Stomach (tissue), 19 donors: ENCODE results near the gene PLAAT3. TPM values are rescaled to one million over a fixed set of nuclear protein-coding genes. Genes with fewer than 3 reads are reported as not detected.

Source experiments
- DNase-seq, 2 donors: peaks; one replicate each; pipeline versions ENCODE4 v3.0.0 to v3.0.0-alpha.2; 2013 to 2019
- H3K27ac ChIP-seq, 5 donors: fragments of 200-600 bp in 4 of 5; sonication (generic) in 4 of 5; one replicate each; pipeline ENCODE4 v1.5.1; 2013 to 2019; ENCODE audit warnings: mild to moderate bottlenecking in 1 of 5, moderate library complexity in 1 of 5
- H3K27me3 ChIP-seq, 3 donors: fragments of 200-600 bp; sonication (generic); one replicate each; pipeline ENCODE4 v1.5.1; 2017 to 2019; ENCODE audit warnings: mixed run types in 1 of 3
- H3K36me3 ChIP-seq, 4 donors: fragments of 200-600 bp; sonication (generic); 1 replicate in 3 of 4; 2 replicates in 1 of 4; pipeline ENCODE4 v1.5.1; 2016 to 2019
- H3K4me1 ChIP-seq, 4 donors: fragments of 200-600 bp; sonication (generic); one replicate each; pipeline ENCODE4 v1.5.1; 2016 to 2019
- H3K4me3 ChIP-seq, 4 donors: fragments of 200-600 bp; sonication (generic) in 3 of 4; one replicate each; pipeline ENCODE4 v1.5.1; 2016 to 2019; ENCODE audit warnings: mild to moderate bottlenecking in 1 of 4
- H3K9me3 ChIP-seq, 4 donors: fragments of 200-600 bp; sonication (generic); one replicate each; pipeline ENCODE4 v1.5.1; 2016 to 2019
- CTCF ChIP-seq, 7 experiments: fragments of 450-650 bp in 4 of 7; fragments of 200-600 bp in 3 of 7; sonication (generic) in 3 of 7; IDR thresholded peaks; one replicate each; pipeline ENCODE4 v1.5.1; 2016 to 2019; ENCODE audit warnings: antibody characterized with exemption in 7 of 7, control low read depth in 2 of 7, mild to moderate bottlenecking in 1 of 7
- EP300 ChIP-seq: sonication (generic); formaldehyde crosslinking; IDR thresholded peaks from one replicate; pipeline ENCODE4 v1.6.1; 2017; ENCODE audit warnings: antibody characterized with exemption
- POLR2A ChIP-seq, 4 donors: fragments of 450-650 bp; IDR thresholded peaks; one replicate each; pipeline ENCODE4 v1.6.1; 2016; ENCODE audit warnings: antibody characterized with exemption in 4 of 4, control low read depth in 2 of 4, mild to moderate bottlenecking in 1 of 4, moderate library complexity in 1 of 4
- POLR2AphosphoS5 ChIP-seq, 3 donors: sonication (generic); formaldehyde crosslinking; IDR thresholded peaks; one replicate each; pipeline ENCODE4 v1.6.1; 2016; ENCODE audit warnings: antibody characterized with exemption in 3 of 3
- WGBS, 5 donors: extraction: QIAGEN DNeasy Blood & Tissue Kit in 3 of 5; methylation state at CpG; one replicate each; pipeline versions ENCODE4 v1.1.5 to v1.1.7; 2013 to 2018; 5-methylcytosine and 5-hydroxymethylcytosine counted together
- intact Hi-C: fragments of 100-400 bp; cut with DNase I; formaldehyde crosslinking; loops from one replicate; pipeline ENCODE4 v1.15.1; 2023; ENCODE audit warnings: low total_unique reads
- long read RNA-seq, 10 donors: transcript quantifications; one replicate each; lab custom pipeline, GENCODE V29; 2026
- polyA plus RNA-seq, 3 donors: library from polyadenylated mRNA; stranded (reverse); fragments of 200-250 nt; gene quantifications; one replicate each; pipeline ENCODE4 v1.2.3, GENCODE V29; 2013
- total RNA-seq, 5 donors: library from RNA; depleted of rRNA; stranded (reverse); fragments of >200 nt; gene quantifications; one replicate each; pipeline versions ENCODE4 v1.1.0 to v1.2.3, GENCODE V29; 2014 to 2016
- donor health status: healthy with polysubstance abuse.
- donor health status: Bipolar disorder and iron deficiency.
- donor health status: healthy.

The PLAAT3 gene
- 10 to 100 TPM in 3 of 5 donors, not detected in 2; 10.6 to 25.9 (median 21.0) TPM for total RNA-seq
- 10 to 100 TPM; 51.2 to 75.0 (median 52.5) TPM for polyA plus RNA-seq
- long read RNA-seq, donor 1, partial matches to known transcripts: 0 of 2 reads
- long read RNA-seq, donor 1, other reads (novel, unspliced or antisense): 0 of 2 reads
- long read RNA-seq, donor 2, partial matches to known transcripts: 0 of 3 reads
- long read RNA-seq, donor 2, other reads (novel, unspliced or antisense): 0 of 3 reads
- long read RNA-seq, donor 3, transcript PLA2G16-203 (5 exons, 1,099 nt): major isoform, 5 of 6 reads
- long read RNA-seq, donor 3, partial matches to known transcripts: 0 of 6 reads
- long read RNA-seq, donor 3, other reads (novel, unspliced or antisense): 0 of 6 reads
- long read RNA-seq, donor 4: 0 reads
- long read RNA-seq, donor 5, partial matches to known transcripts: 0 of 6 reads
- long read RNA-seq, donor 5, other reads (novel, unspliced or antisense): 0 of 6 reads
- long read RNA-seq, donor 6, transcript PLA2G16-201 (4 exons, 2,594 nt): major isoform, 7 of 11 reads
- long read RNA-seq, donor 6, partial matches to known transcripts: 0 of 11 reads
- long read RNA-seq, donor 6, other reads (novel, unspliced or antisense): 0 of 11 reads
- long read RNA-seq, donor 7, partial matches to known transcripts: 0 of 5 reads
- long read RNA-seq, donor 7, other reads (novel, unspliced or antisense): 0 of 5 reads
- long read RNA-seq, donor 8, transcript PLA2G16-203 (5 exons, 1,099 nt): major isoform, 5 of 7 reads
- long read RNA-seq, donor 8, partial matches to known transcripts: 0 of 7 reads
- long read RNA-seq, donor 8, other reads (novel, unspliced or antisense): 0 of 7 reads
- long read RNA-seq, donor 9, transcript PLA2G16-203 (5 exons, 1,099 nt): major isoform, 6 of 6 reads
- long read RNA-seq, donor 9, partial matches to known transcripts: 0 of 6 reads
- long read RNA-seq, donor 9, other reads (novel, unspliced or antisense): 0 of 6 reads
- long read RNA-seq, donor 10: 0 reads

DNA sequence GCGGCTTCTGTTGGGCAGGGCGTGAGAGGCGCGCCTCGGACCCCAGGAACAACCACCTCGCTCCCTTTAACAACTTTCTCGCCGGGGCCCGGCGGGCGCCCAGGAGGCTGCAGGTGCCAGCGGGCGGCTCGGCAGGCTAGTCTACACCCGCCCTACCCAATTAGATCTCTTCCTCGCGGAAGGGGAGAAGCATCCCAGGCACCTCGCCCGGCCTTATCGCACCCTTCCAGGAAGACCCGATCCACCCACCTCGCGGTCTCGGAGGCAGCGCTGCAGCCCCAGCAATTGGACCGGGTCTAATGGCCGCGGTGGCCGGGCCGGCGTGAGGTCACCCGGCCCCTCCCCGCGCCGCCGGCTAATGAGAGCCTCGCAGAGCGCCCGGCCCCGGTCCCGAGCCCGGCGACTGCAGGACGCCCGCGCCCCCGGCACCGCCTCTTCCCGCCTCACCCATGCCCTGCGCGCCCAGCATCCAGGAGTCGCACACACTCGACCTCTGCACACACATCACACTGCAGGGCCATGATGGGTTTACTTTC lies at the start of gene PLAAT3:
Gene PLAAT3 (minus strand): TSS at position 298 of the 536 bp plus-strand sequence. CDS start 419 bp downstream, outside the sequence.
- Histone ChIP-seq H3K27me3 (no peaks in the 10 kb centered on the region), H3K4me1 (peaks cover 12 to 46% (median 35%) of the 10 kb centered on the region in 4 donors), H3K4me3 (peak within 1 kb of the TSS; percentile 56 to 81 (median 78)), H3K9me3 (no peaks in the 10 kb centered on the region), H3K27ac (peak within 1 kb of the TSS; percentile 79 to 91 (median 84)), H3K36me3 (no peaks in the 10 kb centered on the region)
- DNase-seq: peak; percentile 82 to 85
- TF ChIP-seq CTCF (IDR thresholded peaks at IDR 0.05) (no peak), POLR2AphosphoS5 (IDR thresholded peaks at IDR 0.05) (peak; percentile 55 to 89 (median 82)), POLR2A (IDR thresholded peaks at IDR 0.05) (peak in 1 of 4 donors; percentile 45)
- intact Hi-C loops: no loop called here
- WGBS, 5 donors: 0 to 1% (median 0%) methylated on average over 4 to 53 of the region's 53 CpGs

DNA sequence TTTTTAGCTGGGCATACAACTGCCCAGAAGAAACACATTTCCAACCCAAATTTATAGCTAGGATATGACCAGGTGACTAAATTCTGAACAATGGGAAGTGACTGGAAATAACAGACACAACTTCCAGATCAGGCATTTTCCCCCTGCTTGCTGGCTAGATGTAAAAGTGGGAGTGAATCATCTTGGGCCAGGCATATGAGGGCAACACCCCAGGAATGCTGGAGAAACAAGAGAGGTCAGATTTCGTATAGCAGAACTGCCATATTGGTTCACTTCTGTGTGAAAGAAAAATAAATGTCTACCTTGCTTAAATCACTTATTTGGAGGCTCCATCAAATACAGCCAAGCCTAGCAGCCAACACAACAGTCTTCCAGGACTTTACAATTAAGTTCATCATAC lies 49.6 kb upstream of the PLAAT3 start:
- Histone ChIP-seq H3K9me3 (no peaks in the 10 kb centered on the region), H3K27ac (peak overlapping the region in 2 of 5 donors; percentile 29 to 44), H3K36me3 (peaks cover 0 to 10% (median 4%) of the 10 kb centered on the region in 4 donors), H3K4me3 (no peak overlapping the region), H3K27me3 (no peaks in the 10 kb centered on the region), H3K4me1 (peaks cover 25 to 77% (median 53%) of the 10 kb centered on the region in 4 donors)
- TF ChIP-seq CTCF (IDR thresholded peaks at IDR 0.05) (no peak), EP300 (no peak)
- WGBS, 5 donors: 0% methylated on average over 1 of the region's 1 CpG
- intact Hi-C loops: no loop called here
- DNase-seq: no peak

DNA sequence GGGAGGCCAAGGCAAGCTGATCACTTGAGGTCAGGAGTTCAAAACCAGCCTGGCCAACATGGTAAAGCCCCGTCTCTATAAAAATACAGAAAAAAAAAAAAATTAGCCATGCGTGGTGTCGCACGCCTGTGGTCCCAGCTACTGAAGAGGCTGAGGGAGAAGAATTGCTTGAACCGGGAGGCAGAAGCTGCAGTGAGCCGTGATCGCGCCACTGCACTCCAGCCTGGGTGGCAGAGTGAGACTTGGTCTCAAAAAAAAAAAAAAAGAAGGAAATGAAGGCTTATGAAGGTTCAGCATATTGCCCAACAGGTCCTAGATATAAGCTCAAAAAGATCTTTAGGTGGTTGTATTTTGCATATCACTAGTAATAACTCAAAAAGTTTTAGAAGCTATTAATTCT lies 46.7 kb upstream of the PLAAT3 start:
- Histone ChIP-seq H3K27ac (no peak overlapping the region), H3K36me3 (peaks cover 5 to 34% (median 30%) of the 10 kb centered on the region in 4 donors), H3K27me3 (no peaks in the 10 kb centered on the region), H3K9me3 (no peaks in the 10 kb centered on the region), H3K4me1 (peaks cover 0 to 48% (median 26%) of the 10 kb centered on the region in 4 donors), H3K4me3 (no peak overlapping the region)
- TF ChIP-seq EP300 (no peak), POLR2AphosphoS5 (IDR thresholded peaks at IDR 0.05) (no peak), CTCF (IDR thresholded peaks at IDR 0.05) (no peak), POLR2A (IDR thresholded peaks at IDR 0.05) (no peak)
- no peak for DNase-seq
- WGBS, 5 donors: 91 to 95% (median 93%) methylated on average over 8 of the region's 8 CpGs
- intact Hi-C loops: no loop called here

- Histone ChIP-seq H3K4me3 (no peak overlapping the region), H3K36me3 (peaks cover 20 to 96% (median 83%) of the 10 kb centered on the region in 4 donors), H3K4me1 (no peaks in the 10 kb centered on the region), H3K27ac (no peak overlapping the region), H3K9me3 (no peaks in the 10 kb centered on the region), H3K27me3 (no peaks in the 10 kb centered on the region)
- DNase-seq: no peak
- TF ChIP-seq EP300 (no peak), POLR2AphosphoS5 (IDR thresholded peaks at IDR 0.05) (no peak), CTCF (IDR thresholded peaks at IDR 0.05) (no peak), POLR2A (IDR thresholded peaks at IDR 0.05) (no peak)
- WGBS, 5 donors: 75 to 88% (median 83%) methylated on average over 3 of the region's 3 CpGs
- intact Hi-C loops: no loop called here
These were observed 38.4 kb upstream of the PLAAT3 start for GRCh38 chr11:63652671-63653070.
